Upper lobe of left lung (tissue), 6 donors: Measurements from ENCODE around the gene DOLPP1. TPM values are rescaled to one million over a fixed set of nuclear protein-coding genes. Genes with fewer than 3 reads are reported as not detected.

Experiments
- ATAC-seq, 2 donors: fragments of 200-7000 bp; cut with Tn5 transposase; one replicate each; pipeline ENCODE4 v1.9.1; 2022; ENCODE audit warnings: mild to moderate bottlenecking in 2 of 2, moderate library complexity in 2 of 2; ENCODE audit not compliant: low FRiP score in 2 of 2
- DNase-seq, 2 donors: peaks; one replicate each; pipeline ENCODE4 v3.0.0-alpha.2; 2019 to 2020
- H3K27ac ChIP-seq, 4 donors: fragments of 200-600 bp; sonication (generic); one replicate each; pipeline ENCODE4 v1.5.1; 2016 to 2019
- H3K27me3 ChIP-seq, 4 donors: fragments of 200-600 bp; sonication (generic); one replicate each; pipeline ENCODE4 v1.5.1; 2017 to 2019
- H3K36me3 ChIP-seq, 4 donors: fragments of 200-600 bp; sonication (generic); one replicate each; pipeline ENCODE4 v1.5.1; 2016 to 2019
- H3K4me1 ChIP-seq, 4 donors: fragments of 200-600 bp; sonication (generic); one replicate each; pipeline ENCODE4 v1.5.1; 2018 to 2019
- H3K4me3 ChIP-seq, 4 donors: fragments of 200-600 bp; sonication (generic); one replicate each; pipeline ENCODE4 v1.5.1; 2017 to 2019; ENCODE audit warnings: mild to moderate bottlenecking in 2 of 4, moderate library complexity in 1 of 4
- H3K9me3 ChIP-seq, 4 donors: fragments of 200-600 bp; sonication (generic); one replicate each; pipeline ENCODE4 v1.5.1; 2018 to 2019
- CTCF ChIP-seq, 6 experiments: fragments of 450-650 bp in 4 of 6; fragments of 200-600 bp in 2 of 6; sonication (generic) in 2 of 6; IDR thresholded peaks; one replicate each; pipeline ENCODE4 v1.5.1; 2016 to 2019; ENCODE audit warnings: antibody characterized with exemption in 6 of 6
- EP300 ChIP-seq, 4 donors: sonication (generic); formaldehyde crosslinking; IDR thresholded peaks; one replicate each; pipeline ENCODE4 v1.5.1; 2017; ENCODE audit warnings: antibody characterized with exemption in 4 of 4, control low read depth in 2 of 4
- POLR2A ChIP-seq, 4 donors: fragments of 450-650 bp; IDR thresholded peaks; one replicate each; pipeline ENCODE4 v1.5.1; 2016 to 2017; ENCODE audit warnings: antibody characterized with exemption in 4 of 4, mild to moderate bottlenecking in 2 of 4
- POLR2AphosphoS5 ChIP-seq, 2 donors: sonication (generic); formaldehyde crosslinking; IDR thresholded peaks; one replicate each; pipeline ENCODE4 v1.5.1; 2017; ENCODE audit warnings: antibody characterized with exemption in 2 of 2
- WGBS, 2 donors: methylation state at CpG; one replicate each; pipeline ENCODE4 v1.1.5; 2017 to 2018; 5-methylcytosine and 5-hydroxymethylcytosine counted together
- total RNA-seq, 6 donors: library from RNA; depleted of rRNA in 4 of 6; stranded (reverse); fragments of >200 nt in 4 of 6; gene quantifications; one replicate each; pipeline versions ENCODE4 v1.1.0 to v1.2.1, GENCODE V29; 2016 to 2021
- donor health status: DM: no; HTN: no; CAD: no; lungs with moderate emphysema.
- donor health status: DM: no; HTN: yes; CAD: no; lungs with severe emphysema.

Gene DOLPP1
- total RNA-seq, 6 donors from 2014 or later: 3.9 to 14.8 (median 8.2) TPM

GRCh38 chr9:129084087-129084486, 3.2 kb downstream of the DOLPP1 start:
- Histone ChIP-seq H3K4me3 (no peak overlapping the region), H3K9me3 (no peaks in the 10 kb centered on the region), H3K27me3 (no peaks in the 10 kb centered on the region), H3K4me1 (peaks cover 13 to 23% (median 18%) of the 10 kb centered on the region in 4 donors), H3K36me3 (peaks cover 8 to 45% (median 33%) of the 10 kb centered on the region in 4 donors), H3K27ac (no peak overlapping the region)
- ATAC-seq: no peak
- 93 to 96% methylated on average over 2 to 7 of the region's 7 CpGs for WGBS, 2 donors
- no peak for TF ChIP-seq EP300 (IDR thresholded peaks at IDR 0.05)
- TF ChIP-seq POLR2A (IDR thresholded peaks at IDR 0.05): no peak
- TF ChIP-seq CTCF (IDR thresholded peaks at IDR 0.05): no peak
- TF ChIP-seq POLR2AphosphoS5 (IDR thresholded peaks at IDR 0.05): no peak
- no peak for DNase-seq

GRCh38 chr9:129089246-129089645, 8.3 kb downstream of the DOLPP1 start:
- WGBS, 2 donors: 89 to 93% methylated on average over 10 to 15 of the region's 15 CpGs

GRCh38 chr9:129093602-129094386, 12.9 kb downstream of the DOLPP1 start:
- ATAC-seq (no peak), DNase-seq (no peak)
- no peak overlapping the region for H3K27ac ChIP-seq
- H3K27me3 ChIP-seq: no peaks in the 10 kb centered on the region
- no peak overlapping the region for H3K4me3 ChIP-seq
- no peaks in the 10 kb centered on the region for H3K4me1 ChIP-seq
- WGBS, 2 donors: 85 to 87% methylated on average over 18 to 20 of the region's 20 CpGs
- no peak for TF ChIP-seq EP300 (IDR thresholded peaks at IDR 0.05)
- no peak for TF ChIP-seq POLR2A (IDR thresholded peaks at IDR 0.05)
- no peak for TF ChIP-seq CTCF (IDR thresholded peaks at IDR 0.05)
- no peak for TF ChIP-seq POLR2AphosphoS5 (IDR thresholded peaks at IDR 0.05)
- H3K9me3 ChIP-seq: no peaks in the 10 kb centered on the region
- peaks cover 3 to 56% (median 33%) of the 10 kb centered on the region in 4 donors for H3K36me3 ChIP-seq

More at GRCh38 chr9:129089246-129089645, 8.3 kb downstream of the DOLPP1 start:
- Histone ChIP-seq H3K9me3 (no peaks in the 10 kb centered on the region), H3K4me1 (no peaks in the 10 kb centered on the region), H3K27me3 (no peaks in the 10 kb centered on the region), H3K27ac (no peak overlapping the region), H3K4me3 (no peak overlapping the region), H3K36me3 (peaks cover 8 to 61% (median 43%) of the 10 kb centered on the region in 4 donors)
- DNase-seq (peak in 1 of 2 donors; percentile 69), ATAC-seq (no peak)
- TF ChIP-seq POLR2A (IDR thresholded peaks at IDR 0.05) (no peak), CTCF (IDR thresholded peaks at IDR 0.05) (no peak), POLR2AphosphoS5 (IDR thresholded peaks at IDR 0.05) (no peak), EP300 (IDR thresholded peaks at IDR 0.05) (no peak)

- TF ChIP-seq CTCF (IDR thresholded peaks at IDR 0.05) (no peak), POLR2A (IDR thresholded peaks at IDR 0.05) (no peak), POLR2AphosphoS5 (IDR thresholded peaks at IDR 0.05) (no peak), EP300 (IDR thresholded peaks at IDR 0.05) (no peak)
- Histone ChIP-seq H3K27ac (no peak overlapping the region), H3K36me3 (peaks cover 0 to 48% (median 27%) of the 10 kb centered on the region in 4 donors), H3K4me1 (no peaks in the 10 kb centered on the region), H3K9me3 (no peaks in the 10 kb centered on the region), H3K4me3 (no peak overlapping the region), H3K27me3 (no peaks in the 10 kb centered on the region)
- 90 to 94% methylated on average over 6 to 10 of the region's 13 CpGs for WGBS, 2 donors
- ATAC-seq (no peak), DNase-seq (no peak)
Measured at GRCh38 chr9:129094387-129095169, 13.7 kb downstream of the DOLPP1 start.
